ENCODE results near the gene ZNF410. TPM values are rescaled to one million over a fixed set of nuclear protein-coding genes. Genes with fewer than 3 reads are reported as not detected.

Gene ZNF410
- total RNA-seq (2021) (19.3 to 21.0 TPM (median 20.5 TPM) in 3 replicates), Bru-seq, nascent RNA (percentile 72 among the genes with signal in this experiment)
- long read RNA-seq, experiment 1, transcript ZNF410-211 (12 exons, 2,601 nt), result major isoform, 38 of 88 reads
- long read RNA-seq, experiment 1, transcript ZNF410-201 (11 exons, 2,293 nt), result minor isoform, 24 of 88 reads
- long read RNA-seq, experiment 1, partial matches to known transcripts, result 7 of 88 reads
- long read RNA-seq, experiment 1, other reads (novel, unspliced or antisense), result 15 of 88 reads
- long read RNA-seq, experiment 2, transcript ZNF410-211 (12 exons, 2,601 nt), result major isoform, 10 of 21 reads
- long read RNA-seq, experiment 2, partial matches to known transcripts, result 7 of 21 reads
- long read RNA-seq, experiment 2, other reads (novel, unspliced or antisense), result 1 of 21 reads
- long read RNA-seq, experiment 3, transcript ZNF410-211 (12 exons, 2,601 nt), result minor isoform, 21 of 76 reads
- long read RNA-seq, experiment 3, transcript ZNF410-201 (11 exons, 2,293 nt), result major isoform, 26 of 76 reads
- long read RNA-seq, experiment 3, partial matches to known transcripts, result 6 of 76 reads
- long read RNA-seq, experiment 3, other reads (novel, unspliced or antisense), result 20 of 76 reads

DNA sequence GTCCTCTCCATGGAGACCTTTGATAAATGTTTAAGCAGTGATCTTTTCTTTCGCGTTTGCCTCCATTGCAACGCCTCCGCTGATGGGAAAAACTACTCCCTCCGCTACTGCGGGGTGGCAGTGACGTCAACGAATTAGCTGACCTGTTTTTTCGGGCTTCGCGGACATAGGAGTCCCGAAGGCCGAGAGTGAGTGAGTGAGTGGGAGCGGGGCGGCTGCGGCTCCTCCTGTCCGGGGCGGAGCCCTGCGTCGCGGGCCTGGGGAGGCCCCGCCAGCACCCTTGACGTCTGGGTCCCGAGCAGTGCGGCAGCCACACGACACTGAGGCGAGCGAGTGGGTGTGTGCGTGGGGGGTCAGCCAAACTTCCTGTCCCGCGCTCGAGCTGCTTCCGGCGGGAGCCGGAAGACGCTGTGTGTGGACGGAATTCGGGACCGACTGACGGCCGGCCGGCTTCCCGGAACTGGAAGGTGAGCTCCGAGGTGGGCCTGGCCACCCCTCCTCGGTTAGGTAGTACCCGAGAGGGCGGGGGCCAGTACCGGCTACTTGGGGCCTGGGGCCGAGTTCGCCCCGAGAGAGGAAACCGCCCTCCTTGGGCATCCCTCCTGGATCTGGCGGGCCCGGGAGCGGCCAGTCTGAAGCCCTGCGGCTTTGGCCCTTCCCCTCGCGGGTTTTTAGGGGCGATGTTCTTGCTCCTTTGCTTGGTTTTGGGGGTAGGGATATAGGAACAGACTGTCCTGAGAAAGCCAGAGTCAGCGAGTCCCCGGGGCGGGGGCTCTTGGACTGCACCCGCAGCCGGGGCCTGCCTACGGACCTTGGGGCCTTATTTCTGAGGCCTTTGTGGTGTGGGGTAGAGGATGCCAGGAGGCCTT, at the start of gene ZNF410:
Gene ZNF410, plus strand, starts transcription at position 411 of the 869 bp plus-strand sequence. CDS start 5,317 bp downstream, outside the sequence.
- peaks cover 20% of the 10 kb centered on the region for H3K4me1 Mint-ChIP-seq
- peak within 1 kb of the TSS; percentile 97 for H3K27ac Mint-ChIP-seq
- ChIA-PET POLR2A (interaction anchor here (0.6 to 1.6 kb wide), 7 partner anchors 35 to 827 kb away, joined by 3 to 10 read pairs (median 4); partner anchors contain the start of genes COQ6, FAM161B and PTGR2), CTCF (interaction anchor here (0.6 to 2.2 kb wide), 8 partner anchors 9 to 254 kb away, joined by 3 to 9 read pairs (median 3); partner anchors contain the start of gene PTGR2)
- ATAC-seq (peak; percentile 93), DNase-seq (ENCODE audit: low spot score) (peak; percentile 82)
- H3K36me3 Mint-ChIP-seq, result peaks cover 7% of the 10 kb centered on the region
- H3K27me3 Mint-ChIP-seq (ENCODE audit: low read depth), result no peaks in the 10 kb centered on the region
- H3K9me3 Mint-ChIP-seq, result no peaks in the 10 kb centered on the region
- H3K4me3 Mint-ChIP-seq, result peak within 1 kb of the TSS; percentile 88
- TF ChIP-seq KAT7 (CRISPR knock-in tag; IDR thresholded peaks at IDR 0.05; ENCODE audit: borderline replicate concordance) (no peak), STAT6 (CRISPR knock-in tag; conservative IDR thresholded peaks at IDR 0.05; ENCODE audit: low read depth) (no peak), ATF6 (CRISPR knock-in tag; IDR thresholded peaks at IDR 0.05) (no peak), OVOL2 (CRISPR knock-in tag; IDR thresholded peaks at IDR 0.05; ENCODE audit: borderline replicate concordance) (no peak), HMGXB4 (CRISPR knock-in tag; IDR thresholded peaks at IDR 0.05) (peak; percentile 89), ZNF232 (CRISPR knock-in tag; IDR thresholded peaks at IDR 0.05) (no peak), CBFB (CRISPR knock-in tag; IDR thresholded peaks at IDR 0.05; ENCODE audit: low read depth) (0 out of 2 replicates have a peak, but pooled peaks have one; percentile 76), HMGA2 (CRISPR knock-in tag; IDR thresholded peaks at IDR 0.05) (no peak), ARID4B (CRISPR knock-in tag; IDR thresholded peaks at IDR 0.05; ENCODE audit: borderline replicate concordance) (no peak; the same call in 1 of the 2 replicates), GABPB1 (CRISPR knock-in tag; IDR thresholded peaks at IDR 0.05) (peak; percentile 61), ATF3 (CRISPR knock-in tag; conservative IDR thresholded peaks at IDR 0.05) (no peak), ZBTB21 (CRISPR knock-in tag; IDR thresholded peaks at IDR 0.05; ENCODE audit: borderline replicate concordance) (peak; percentile 91; the same call in 1 of the 2 replicates), NR1H2 (CRISPR knock-in tag; IDR thresholded peaks at IDR 0.05) (no peak), TCF7 (CRISPR knock-in tag; IDR thresholded peaks at IDR 0.05; ENCODE audit: low read depth) (no peak)
- TF ChIP-seq, protein P1, sequence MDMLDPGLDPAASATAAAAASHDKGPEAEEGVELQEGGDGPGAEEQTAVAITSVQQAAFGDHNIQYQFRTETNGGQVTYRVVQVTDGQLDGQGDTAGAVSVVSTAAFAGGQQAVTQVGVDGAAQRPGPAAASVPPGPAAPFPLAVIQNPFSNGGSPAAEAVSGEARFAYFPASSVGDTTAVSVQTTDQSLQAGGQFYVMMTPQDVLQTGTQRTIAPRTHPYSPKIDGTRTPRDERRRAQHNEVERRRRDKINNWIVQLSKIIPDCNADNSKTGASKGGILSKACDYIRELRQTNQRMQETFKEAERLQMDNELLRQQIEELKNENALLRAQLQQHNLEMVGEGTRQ (CRISPR knock-in tag; IDR thresholded peaks at IDR 0.05), result peak; percentile 32; the same call in 1 of the 2 replicates
- TF ChIP-seq, protein P2, sequence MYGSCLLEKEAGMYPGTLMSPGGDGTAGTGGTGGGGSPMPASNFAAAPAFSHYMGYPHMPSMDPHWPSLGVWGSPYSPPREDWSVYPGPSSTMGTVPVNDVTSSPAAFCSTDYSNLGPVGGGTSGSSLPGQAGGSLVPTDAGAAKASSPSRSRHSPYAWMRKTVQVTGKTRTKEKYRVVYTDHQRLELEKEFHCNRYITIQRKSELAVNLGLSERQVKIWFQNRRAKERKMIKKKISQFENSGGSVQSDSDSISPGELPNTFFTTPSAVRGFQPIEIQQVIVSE (CRISPR knock-in tag; IDR thresholded peaks at IDR 0.05; ENCODE audit: borderline replicate concordance), result no peak

All from WTC11 (cell line).